Caco-2 (cell line): ENCODE results near the gene MYO5B. TPM values are rescaled to one million over a fixed set of nuclear protein-coding genes. Genes with fewer than 3 reads are reported as not detected.

Experiments used
- BruUV-seq: library from RNA; stranded (reverse); fragments of 400-500 nt; replicated peaks from 2 replicates; lab custom pipeline; 2021; lab: Mats Ljungman, UMichigan
- CTCF ChIA-PET: fragments of 300-600 bp; sonication (Branson Sonifier 250); formaldehyde crosslinking; loops from one replicate; lab custom pipeline; 2022; ENCODE audit warnings: antibody characterized with exemption; lab: Charles Lee
- POLR2A ChIA-PET: fragments of 300-600 bp; sonication (Branson Sonifier 250); formaldehyde crosslinking; loops from one replicate; lab custom pipeline; 2022; ENCODE audit warnings: antibody characterized with exemption; lab: Charles Lee
- DNase-seq, 2 experiments: peaks; one replicate each; pipeline versions ENCODE4 v3.0.0 to v3.0.0-alpha.2; 2020 to 2022
- H3K27me3 ChIP-seq: replicated peaks from 2 replicates; pipeline ENCODE4 v1.6.0; 2011; ENCODE audit warnings: low read length; ENCODE audit not compliant: control insufficient read depth, insufficient read depth
- H3K36me3 ChIP-seq: 2 replicates; pipeline ENCODE4 v1.5.1; 2011; ENCODE audit warnings: low read length; ENCODE audit not compliant: control insufficient read depth, insufficient read depth
- H3K4me1 ChIP-seq: fragments of 250-450 bp; sonication (Bioruptor Pico); 2 replicates; pipeline ENCODE4 v1.5.1; 2020; ENCODE audit warnings: mild to moderate bottlenecking
- H3K4me3 ChIP-seq: 2 replicates; pipeline ENCODE4 v1.5.1; 2011; ENCODE audit warnings: low read depth, mild to moderate bottlenecking, control low read depth, low read length
- H3K9me3 ChIP-seq: fragments of 250-450 bp; sonication (Bioruptor Pico); 2 replicates; pipeline ENCODE4 v1.5.1; 2020; ENCODE audit warnings: mild to moderate bottlenecking, moderate library complexity
- H3K27ac Mint-ChIP-seq: one replicate; pipeline ENCODE4 v1.8.0; 2022; ENCODE audit warnings: mixed read lengths; ENCODE audit not compliant: unreplicated experiment
- H3K27me3 Mint-ChIP-seq: one replicate; pipeline ENCODE4 v1.8.0; 2022; ENCODE audit warnings: mixed read lengths; ENCODE audit not compliant: insufficient read depth, unreplicated experiment
- H3K36me3 Mint-ChIP-seq: one replicate; pipeline ENCODE4 v1.8.0; 2022; ENCODE audit warnings: mild to moderate bottlenecking, mixed read lengths; ENCODE audit not compliant: insufficient read depth, unreplicated experiment
- H3K4me1 Mint-ChIP-seq: one replicate; pipeline ENCODE4 v1.8.0; 2022; ENCODE audit warnings: low read depth, mixed read lengths; ENCODE audit not compliant: unreplicated experiment
- H3K4me3 Mint-ChIP-seq: one replicate; pipeline ENCODE4 v1.8.0; 2022; ENCODE audit warnings: mild to moderate bottlenecking, moderate library complexity, mixed read lengths; ENCODE audit not compliant: unreplicated experiment
- H3K9me3 Mint-ChIP-seq: one replicate; pipeline ENCODE4 v1.8.0; 2022; ENCODE audit warnings: mixed read lengths; ENCODE audit not compliant: unreplicated experiment
- CTCF ChIP-seq, 2 experiments: fragments of 200-600 bp in 1 of 2; IDR thresholded peaks; 1 replicate in 1 of 2; 2 replicates in 1 of 2; pipeline versions ENCODE4 v1.5.1 to v1.8.0; 2011 to 2022; ENCODE audit warnings: antibody characterized with exemption in 1 of 2, control low read depth in 1 of 2, inconsistent platforms in 1 of 2, low read depth in 1 of 2, low read length in 1 of 2, mild to moderate bottlenecking in 1 of 2, moderate library complexity in 1 of 2; ENCODE audit not compliant: insufficient read depth in 1 of 2, severe bottlenecking in 1 of 2, unreplicated experiment in 1 of 2
- intact Hi-C: fragments of 100-400 bp; cut with micrococcal nuclease; formaldehyde crosslinking; loops from one replicate; pipeline ENCODE4 v1.10.0; 2022; ENCODE audit not compliant: unreplicated experiment
- total RNA-seq: library from RNA; stranded (reverse); gene quantifications from 2 replicates; pipeline ENCODE4 v1.2.3, GENCODE V29; 2022

The MYO5B gene
- total RNA-seq, 1 experiment from 2014 or later, result 28.3 TPM

- H3K9me3 ChIP-seq, result no peaks in the 10 kb centered on the region
- no peaks in the 10 kb centered on the region; the same call in none of the 2 replicates for H3K36me3 ChIP-seq
- no peak overlapping the region for H3K27ac Mint-ChIP-seq
- H3K36me3 Mint-ChIP-seq, result no peaks in the 10 kb centered on the region
- no peaks in the 10 kb centered on the region for H3K27me3 Mint-ChIP-seq
- H3K4me1 Mint-ChIP-seq, result peaks cover 5% of the 10 kb centered on the region
- POLR2A ChIA-PET, result no interaction called here
- CTCF ChIA-PET, result no interaction called here
- no peaks in the 10 kb centered on the region for H3K9me3 Mint-ChIP-seq
- H3K4me3 Mint-ChIP-seq, result no peak overlapping the region
- no peaks in the 10 kb centered on the region for H3K27me3 ChIP-seq
- intact Hi-C loops, result no loop called here
- no TSS peak for BruUV-seq
- H3K4me3 ChIP-seq, result no peak overlapping the region
- DNase-seq, result no peak
- no peak for TF ChIP-seq CTCF (IDR thresholded peaks at IDR 0.05; ENCODE audit: insufficient read depth in 1 of 2, low read depth in 1 of 2, low read length in 1 of 2, severe bottlenecking in 1 of 2, unreplicated experiment in 1 of 2)
- H3K4me1 ChIP-seq, result peaks cover 7% of the 10 kb centered on the region; the same call in 1 of the 2 replicates
Measured at GRCh38 chr18:49913221-49913620, 281.7 kb downstream of the MYO5B start.

- BruUV-seq, result no TSS peak
- H3K27ac Mint-ChIP-seq, result no peak overlapping the region
Measured at GRCh38 chr18:49911427-49911826, 283.5 kb downstream of the MYO5B start.

GRCh38 chr18:49910986-49911385 lies 284.0 kb downstream of the MYO5B start:
- Histone ChIP-seq H3K36me3 (no peaks in the 10 kb centered on the region; the same call in 1 of the 2 replicates), H3K9me3 (no peaks in the 10 kb centered on the region), H3K4me1 (peaks cover 7% of the 10 kb centered on the region; the same call in 1 of the 2 replicates), H3K27me3 (no peaks in the 10 kb centered on the region), H3K4me3 (no peak overlapping the region)
- intact Hi-C loops, result no loop called here
- H3K36me3 Mint-ChIP-seq, result peaks cover 6% of the 10 kb centered on the region
- H3K9me3 Mint-ChIP-seq, result no peaks in the 10 kb centered on the region
- H3K4me1 Mint-ChIP-seq, result peaks cover 5% of the 10 kb centered on the region
- no TSS peak for BruUV-seq
- no peak overlapping the region for H3K4me3 Mint-ChIP-seq
- H3K27ac Mint-ChIP-seq, result no peak overlapping the region
- DNase-seq, result peak in 1 of 2 experiments; percentile 31
- ChIA-PET CTCF (interaction anchor here (0.6 to 1.2 kb wide), 2 partner anchors 52 to 284 kb away, joined by 3 read pairs; no protein-coding TSS in a partner anchor), POLR2A (no interaction called here)
- no peak for TF ChIP-seq CTCF (IDR thresholded peaks at IDR 0.05; ENCODE audit: insufficient read depth in 1 of 2, low read depth in 1 of 2, low read length in 1 of 2, severe bottlenecking in 1 of 2, unreplicated experiment in 1 of 2)
- no peaks in the 10 kb centered on the region for H3K27me3 Mint-ChIP-seq

More at GRCh38 chr18:49911427-49911826, 283.5 kb downstream of the MYO5B start:
- H3K4me3 ChIP-seq, result no peak overlapping the region
- Mint-ChIP-seq H3K9me3 (no peaks in the 10 kb centered on the region), H3K4me1 (peaks cover 5% of the 10 kb centered on the region), H3K36me3 (peaks cover 6% of the 10 kb centered on the region), H3K27me3 (no peaks in the 10 kb centered on the region), H3K4me3 (peak overlapping the region; percentile 38)
- peak; percentile 40 to 48 for DNase-seq
- H3K36me3 ChIP-seq, result no peaks in the 10 kb centered on the region; the same call in none of the 2 replicates
- no peak for TF ChIP-seq CTCF (IDR thresholded peaks at IDR 0.05; ENCODE audit: insufficient read depth in 1 of 2, low read depth in 1 of 2, low read length in 1 of 2, severe bottlenecking in 1 of 2, unreplicated experiment in 1 of 2)
- peaks cover 7% of the 10 kb centered on the region; the same call in 1 of the 2 replicates for H3K4me1 ChIP-seq
- intact Hi-C loops, result no loop called here
- H3K27me3 ChIP-seq, result no peaks in the 10 kb centered on the region
- ChIA-PET CTCF (interaction anchor here (0.6 to 1.2 kb wide), 2 partner anchors 53 to 283 kb away, joined by 3 read pairs; no protein-coding TSS in a partner anchor), POLR2A (interaction anchor here (0.6 kb wide), 1 partner anchor 653 kb away, joined by 4 read pairs; no protein-coding TSS in a partner anchor)
- no peaks in the 10 kb centered on the region for H3K9me3 ChIP-seq
